ENCODE data around the gene OR2J1. TPM values are rescaled to one million over a fixed set of nuclear protein-coding genes. Genes with fewer than 3 reads are reported as not detected.

Gene OR2J1
- total and polyA plus RNA-seq, 2 donors (not counting 3 experiments of a cell fraction or from before 2014, with no cell fraction given) = not detected

DNA sequence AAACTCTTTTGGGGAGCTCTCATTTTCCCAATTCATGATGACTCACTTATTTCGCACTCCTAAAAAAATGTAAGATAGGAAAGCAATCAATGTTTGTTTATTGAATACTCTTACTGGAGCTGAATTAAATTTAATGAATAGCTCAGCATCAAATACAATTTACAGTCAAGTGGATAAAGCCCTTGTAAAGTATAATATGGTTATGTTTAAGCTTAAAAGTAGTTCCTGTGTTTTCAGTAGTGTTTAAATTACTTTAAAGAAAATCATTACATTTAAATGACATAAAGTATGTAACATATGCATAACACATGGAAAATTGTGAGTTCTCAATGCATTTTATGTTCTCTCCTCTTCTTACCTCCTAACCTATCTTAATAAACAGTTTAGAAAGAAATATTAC, 12.1 kb upstream of the OR2J1 start, which contains the start of gene OR2B3:
TSS of gene OR2B3 (minus strand) at position 101 of the 400 bp plus-strand sequence. CDS start at position 36, 65 bp downstream.
- POLR2A ChIA-PET = no interaction called here
- BruUV-seq (replicated peaks) = no TSS peak
- H3K4me2 ChIP-seq (ENCODE audit: insufficient read depth, low read length) = no peak within 1 kb of the TSS
- no peaks in the 10 kb centered on the region for H3K79me2 ChIP-seq (ENCODE audit: control insufficient read depth, insufficient read depth, low read length)
- CTCF ChIA-PET = interaction anchor here (1.1 kb wide), 1 partner anchor 15 kb away, joined by 3 read pairs; no protein-coding TSS in a partner anchor
- H3K36me3 ChIP-seq (ENCODE audit: control insufficient read depth in 2 of 2, extremely low read depth in 1 of 2, insufficient read depth in 2 of 2, low read length in 2 of 2) = no peaks in the 10 kb centered on the region
- DNase-seq (ENCODE audit: low read depth, low spot score) (no peak), FAIRE-seq (no peak)
- no peaks in the 10 kb centered on the region for H3K27me3 ChIP-seq (ENCODE audit: control insufficient read depth in 2 of 2, insufficient read depth in 2 of 2, low read length in 2 of 2)
- intact Hi-C loops (cut with micrococcal nuclease) = no loop called here
- TF ChIP-seq FOS (IDR thresholded peaks at IDR 0.05; ENCODE audit: borderline replicate concordance, insufficient read depth, low read length) (no peak), GATA2 (IDR thresholded peaks at IDR 0.05; ENCODE audit: insufficient read depth, insufficient read length, low read depth, low read length) (no peak), JUN (IDR thresholded peaks at IDR 0.05; ENCODE audit: borderline replicate concordance, insufficient read depth, insufficient read length, low read depth) (no peak), POLR2AphosphoS5 (IDR thresholded peaks at IDR 0.05; ENCODE audit: insufficient read depth, low read depth, low read length) (no peak)
- no peaks in the 10 kb centered on the region for H3K9me3 ChIP-seq (replicated peaks; ENCODE audit: control insufficient read depth, insufficient read depth, low read length)
- no peak within 1 kb of the TSS for H2AFZ ChIP-seq (ENCODE audit: low read depth, low read length)
- H4K20me1 ChIP-seq (replicated peaks; ENCODE audit: control insufficient read depth, extremely low read depth, insufficient read depth, low read length) = no peaks in the 10 kb centered on the region
- H3K4me1 ChIP-seq (ENCODE audit: control insufficient read depth, extremely low read depth, insufficient read depth, low read length) = no peaks in the 10 kb centered on the region
- H3K4me3 ChIP-seq (replicated peaks in 1 of 3; ENCODE audit: insufficient read depth in 1 of 3, low read depth in 1 of 3, low read length in 3 of 3) = no peak within 1 kb of the TSS
- H3K9me1 ChIP-seq (replicated peaks; ENCODE audit: control insufficient read depth, extremely low read depth, insufficient read depth, low read length) = no peaks in the 10 kb centered on the region
- no peak within 1 kb of the TSS for H3K27ac ChIP-seq (ENCODE audit: insufficient read depth, low read depth, low read length)
- dilution Hi-C loops (cut with MboI; ENCODE audit: extremely low pct_ligation_motif_present, low sequenced_read_pairs) = no loop called here
- no peak within 1 kb of the TSS for H3K9ac ChIP-seq (replicated peaks; ENCODE audit: extremely low read depth, insufficient read depth, low read length)

DNA sequence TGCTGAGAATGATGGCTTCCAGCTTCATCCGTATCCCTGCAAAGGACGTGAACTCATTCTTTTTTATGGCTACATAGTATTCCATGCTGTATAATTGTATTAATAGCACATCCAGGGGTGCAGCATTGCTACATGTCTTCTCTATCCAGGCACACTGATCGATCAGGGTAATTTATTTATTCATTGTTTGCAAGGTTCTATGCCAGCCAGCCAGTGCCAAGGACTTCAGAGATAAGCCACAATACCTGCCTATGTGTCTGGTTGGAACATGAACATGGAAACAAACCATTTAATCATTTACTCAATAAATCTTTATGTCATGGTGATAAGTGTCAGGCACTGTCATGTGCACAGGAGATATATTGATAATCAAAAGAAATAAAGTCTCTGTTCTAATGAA, 6.3 kb upstream of the OR2J1 start:
- H3K36me3 ChIP-seq (ENCODE audit: control insufficient read depth in 2 of 2, extremely low read depth in 1 of 2, insufficient read depth in 2 of 2, low read length in 2 of 2) = no peaks in the 10 kb centered on the region
- no peaks in the 10 kb centered on the region for H3K9me3 ChIP-seq (replicated peaks; ENCODE audit: control insufficient read depth, insufficient read depth, low read length)
- H3K9me1 ChIP-seq (replicated peaks; ENCODE audit: control insufficient read depth, extremely low read depth, insufficient read depth, low read length) = no peaks in the 10 kb centered on the region
- H4K20me1 ChIP-seq (replicated peaks; ENCODE audit: control insufficient read depth, extremely low read depth, insufficient read depth, low read length) = no peaks in the 10 kb centered on the region
- intact Hi-C loops (cut with micrococcal nuclease) = no loop called here
- no peak overlapping the region for H3K4me3 ChIP-seq (replicated peaks in 1 of 3; ENCODE audit: insufficient read depth in 1 of 3, low read depth in 1 of 3, low read length in 3 of 3)
- POLR2A ChIA-PET = no interaction called here
- dilution Hi-C loops (cut with MboI; ENCODE audit: extremely low pct_ligation_motif_present, low sequenced_read_pairs) = no loop called here
- no peak for FAIRE-seq
- no peak overlapping the region for H3K27ac ChIP-seq (ENCODE audit: insufficient read depth, low read depth, low read length)
- no peaks in the 10 kb centered on the region for H3K4me1 ChIP-seq (ENCODE audit: control insufficient read depth, extremely low read depth, insufficient read depth, low read length)
- no peak overlapping the region for H2AFZ ChIP-seq (ENCODE audit: low read depth, low read length)
- no peak for DNase-seq (ENCODE audit: low read depth, low spot score)
- CTCF ChIA-PET = no interaction called here
- no peaks in the 10 kb centered on the region for H3K79me2 ChIP-seq (ENCODE audit: control insufficient read depth, insufficient read depth, low read length)
- H3K4me2 ChIP-seq (ENCODE audit: insufficient read depth, low read length) = no peak overlapping the region
- no TSS peak for BruUV-seq (replicated peaks)
- TF ChIP-seq EZH2 (IDR thresholded peaks at IDR 0.05; ENCODE audit: borderline replicate concordance, low read depth, low read length, severe bottlenecking) = no peak
- TF ChIP-seq, protein P1, sequence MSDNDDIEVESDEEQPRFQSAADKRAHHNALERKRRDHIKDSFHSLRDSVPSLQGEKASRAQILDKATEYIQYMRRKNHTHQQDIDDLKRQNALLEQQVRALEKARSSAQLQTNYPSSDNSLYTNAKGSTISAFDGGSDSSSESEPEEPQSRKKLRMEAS (IDR thresholded peaks at IDR 0.05; ENCODE audit: insufficient read depth, insufficient read length) = no peak
- no peak for TF ChIP-seq FOS (IDR thresholded peaks at IDR 0.05; ENCODE audit: borderline replicate concordance, insufficient read depth, low read length)
- TF ChIP-seq, protein P2, sequence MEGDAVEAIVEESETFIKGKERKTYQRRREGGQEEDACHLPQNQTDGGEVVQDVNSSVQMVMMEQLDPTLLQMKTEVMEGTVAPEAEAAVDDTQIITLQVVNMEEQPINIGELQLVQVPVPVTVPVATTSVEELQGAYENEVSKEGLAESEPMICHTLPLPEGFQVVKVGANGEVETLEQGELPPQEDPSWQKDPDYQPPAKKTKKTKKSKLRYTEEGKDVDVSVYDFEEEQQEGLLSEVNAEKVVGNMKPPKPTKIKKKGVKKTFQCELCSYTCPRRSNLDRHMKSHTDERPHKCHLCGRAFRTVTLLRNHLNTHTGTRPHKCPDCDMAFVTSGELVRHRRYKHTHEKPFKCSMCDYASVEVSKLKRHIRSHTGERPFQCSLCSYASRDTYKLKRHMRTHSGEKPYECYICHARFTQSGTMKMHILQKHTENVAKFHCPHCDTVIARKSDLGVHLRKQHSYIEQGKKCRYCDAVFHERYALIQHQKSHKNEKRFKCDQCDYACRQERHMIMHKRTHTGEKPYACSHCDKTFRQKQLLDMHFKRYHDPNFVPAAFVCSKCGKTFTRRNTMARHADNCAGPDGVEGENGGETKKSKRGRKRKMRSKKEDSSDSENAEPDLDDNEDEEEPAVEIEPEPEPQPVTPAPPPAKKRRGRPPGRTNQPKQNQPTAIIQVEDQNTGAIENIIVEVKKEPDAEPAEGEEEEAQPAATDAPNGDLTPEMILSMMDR (IDR thresholded peaks at IDR 0.05; ENCODE audit: extremely low read depth in 1 of 2, insufficient read depth in 1 of 2, low read depth in 1 of 2, low read length in 2 of 2) = no peak
- no peak for TF ChIP-seq GATA2 (IDR thresholded peaks at IDR 0.05; ENCODE audit: insufficient read depth, insufficient read length, low read depth, low read length)
- no peak for TF ChIP-seq POLR2A (IDR thresholded peaks at IDR 0.05; ENCODE audit: low read depth, low read length)
- no peak for TF ChIP-seq POLR2AphosphoS5 (IDR thresholded peaks at IDR 0.05; ENCODE audit: insufficient read depth, low read depth, low read length)
- H3K27me3 ChIP-seq (ENCODE audit: control insufficient read depth in 2 of 2, insufficient read depth in 2 of 2, low read length in 2 of 2) = no peaks in the 10 kb centered on the region
- H3K9ac ChIP-seq (replicated peaks; ENCODE audit: extremely low read depth, insufficient read depth, low read length) = no peak overlapping the region

All from endothelial cell of umbilical vein (primary cell).